CD8-positive, alpha-beta memory T cell (primary cell): ENCODE measurements around the gene CTU2. TPM values are rescaled to one million over a fixed set of nuclear protein-coding genes. Genes with fewer than 3 reads are reported as not detected.
"Not testable (repeated sequence)": the region's sequence is repeated elsewhere in the genome, so short reads cannot be mapped to it uniquely, and the experiment has no call there.

ENCODE experiments used
- CTCF ChIA-PET: fragments of 350-600 bp; sonication (Branson Sonifier 250); formaldehyde crosslinking; loops from one replicate; lab custom pipeline; 2021; ENCODE audit warnings: antibody characterized with exemption; lab: Charles Lee
- POLR2A ChIA-PET: fragments of 350-600 bp; sonication (Branson Sonifier 250); formaldehyde crosslinking; loops from one replicate; lab custom pipeline; 2021; ENCODE audit warnings: antibody characterized with exemption; lab: Charles Lee
- DNase-seq, 5 donors: peaks; one replicate each; pipeline versions ENCODE4 v3.0.0 to v3.0.0-alpha.2; 2020 to 2022; ENCODE audit warnings: mixed read lengths in 1 of 5
- H3K27ac ChIP-seq: one replicate; pipeline ENCODE4 v1.7.0; 2013; ENCODE audit warnings: low read depth, mild to moderate bottlenecking, low read length, moderate library complexity
- H3K27me3 ChIP-seq: 2 replicates; pipeline ENCODE4 v1.7.0; 2013; ENCODE audit warnings: low read length, mild to moderate bottlenecking; ENCODE audit not compliant: insufficient read depth, poor library complexity, severe bottlenecking
- H3K36me3 ChIP-seq: 2 replicates; pipeline ENCODE4 v1.7.0; 2013; ENCODE audit warnings: mild to moderate bottlenecking, low read length, moderate library complexity; ENCODE audit not compliant: insufficient read depth
- H3K4me1 ChIP-seq: 2 replicates; pipeline ENCODE4 v1.7.0; 2013; ENCODE audit warnings: mild to moderate bottlenecking, low read length, moderate library complexity; ENCODE audit not compliant: insufficient read depth
- H3K4me3 ChIP-seq: 2 replicates; pipeline ENCODE4 v1.7.0; 2013; ENCODE audit warnings: mild to moderate bottlenecking, low read length
- H3K9me3 ChIP-seq: 2 replicates; pipeline ENCODE4 v1.7.0; 2013; ENCODE audit warnings: mild to moderate bottlenecking, low read length
- H3K27ac Mint-ChIP-seq, 8 donors: one replicate each; pipeline ENCODE4 v1.8.0; 2020 to 2021; ENCODE audit warnings: mixed read lengths in 8 of 8, mild to moderate bottlenecking in 6 of 8, inconsistent platforms in 3 of 8, moderate library complexity in 3 of 8
- H3K27me3 Mint-ChIP-seq, 2 donors: one replicate each; pipeline ENCODE4 v1.8.0; 2020 to 2021; ENCODE audit warnings: mixed read lengths in 2 of 2, mild to moderate bottlenecking in 1 of 2, moderate library complexity in 1 of 2
- H3K36me3 Mint-ChIP-seq, 3 donors: one replicate each; pipeline ENCODE4 v1.8.0; 2020 to 2021; ENCODE audit warnings: mixed read lengths in 3 of 3, inconsistent platforms in 1 of 3, mild to moderate bottlenecking in 1 of 3
- H3K4me1 Mint-ChIP-seq, 3 donors: one replicate each; pipeline ENCODE4 v1.8.0; 2020 to 2021; ENCODE audit warnings: mixed read lengths in 3 of 3, inconsistent platforms in 1 of 3, mild to moderate bottlenecking in 1 of 3
- H3K4me3 Mint-ChIP-seq, 7 donors: one replicate each; pipeline ENCODE4 v1.8.0; 2020 to 2021; ENCODE audit warnings: mixed read lengths in 7 of 7, mild to moderate bottlenecking in 6 of 7, moderate library complexity in 4 of 7, inconsistent platforms in 2 of 7
- H3K9me3 Mint-ChIP-seq, 5 donors: one replicate each; pipeline ENCODE4 v1.8.0; 2020 to 2022; ENCODE audit warnings: mixed read lengths in 5 of 5, mild to moderate bottlenecking in 3 of 5, moderate library complexity in 2 of 5, inconsistent platforms in 1 of 5
- polyA plus RNA-seq: library from polyadenylated mRNA; unstranded; fragments of 300-500 nt; fragmentation: Illumina TruSeq; gene quantifications from one replicate; pipeline ENCODE4 v1.2.3, GENCODE V29; 2021
- total RNA-seq, 2 experiments: library from RNA; stranded (reverse); gene quantifications; one replicate each; pipeline ENCODE4 v1.2.3, GENCODE V29; 2021

Gene CTU2
- total and polyA plus RNA-seq, 3 experiments from 2014 or later: 21.6 to 69.0 (median 68.6) TPM

DNA sequence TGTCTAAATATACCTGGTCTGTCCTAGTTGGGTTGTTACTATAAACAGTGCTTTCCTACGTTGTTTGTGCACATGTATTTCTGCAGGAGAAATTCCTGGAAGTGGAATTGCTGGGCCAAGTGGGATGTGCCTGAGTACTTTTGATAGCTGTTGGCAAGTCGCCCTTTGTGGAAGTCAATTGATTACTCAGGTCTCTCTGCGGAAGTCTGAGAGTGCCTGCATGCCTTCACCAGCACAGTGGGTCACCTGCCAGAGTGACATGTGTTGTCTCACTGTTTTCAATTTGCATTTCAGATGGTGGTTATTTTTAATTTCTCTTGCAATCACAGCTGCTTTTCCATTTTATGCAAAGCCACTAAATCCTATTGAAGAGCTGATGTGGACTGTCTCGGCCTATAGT is 41.2 kb upstream of the CTU2 start:
- Histone ChIP-seq H3K4me3 (no peak overlapping the region), H3K27me3 (no peaks in the 10 kb centered on the region), H3K27ac (no peak overlapping the region), H3K36me3 (no peaks in the 10 kb centered on the region), H3K9me3 (no peaks in the 10 kb centered on the region), H3K4me1 (peaks cover 14% of the 10 kb centered on the region)
- Mint-ChIP-seq H3K36me3 (peaks cover 0 to 12% (median 2%) of the 10 kb centered on the region in 3 donors), H3K27me3 (no peaks in the 10 kb centered on the region), H3K4me1 (peaks cover 18 to 28% (median 20%) of the 10 kb centered on the region in 3 donors), H3K4me3 (peak overlapping the region; percentile 36 to 87 (median 58)), H3K9me3 (no peaks in the 10 kb centered on the region), H3K27ac (peak overlapping the region in 5 of 8 donors; percentile 12 to 71 (median 33))
- ChIA-PET CTCF (interaction anchor here (1.0 to 1.4 kb wide), 3 partner anchors 72 to 119 kb away, joined by 3 to 4 read pairs (median 3); no protein-coding TSS in a partner anchor), POLR2A (no interaction called here)
- no peak for DNase-seq

DNA sequence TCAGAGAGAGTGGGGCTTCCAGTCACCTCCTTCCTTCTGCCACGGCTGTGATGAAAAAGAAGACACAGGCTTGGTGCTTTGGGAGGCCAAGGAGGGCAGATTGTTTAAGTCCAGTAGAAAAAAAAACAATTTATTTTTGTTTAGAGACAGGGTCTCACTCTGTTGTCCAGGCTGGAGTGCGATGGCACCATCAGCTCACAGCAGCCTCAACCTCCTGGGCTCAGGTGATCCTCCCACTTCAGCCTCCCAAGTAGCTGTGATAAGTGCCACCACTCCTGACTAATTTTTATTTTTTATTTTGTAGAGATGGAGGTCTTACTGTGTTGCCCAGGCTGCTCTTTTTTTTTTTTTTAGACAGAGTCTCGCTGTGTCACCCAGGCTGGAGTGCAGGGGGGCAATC is 40.7 kb upstream of the CTU2 start:
- no peak overlapping the region for H3K27ac ChIP-seq
- ChIA-PET POLR2A (no interaction called here), CTCF (interaction anchor here (0.8 to 1.0 kb wide), 2 partner anchors 46 to 118 kb away, joined by 3 read pairs; no protein-coding TSS in a partner anchor)
- H3K4me1 Mint-ChIP-seq: peaks cover 18 to 28% (median 20%) of the 10 kb centered on the region in 3 donors
- peaks cover 0 to 12% (median 2%) of the 10 kb centered on the region in 3 donors for H3K36me3 Mint-ChIP-seq
- no peaks in the 10 kb centered on the region for H3K27me3 Mint-ChIP-seq
- H3K4me1 ChIP-seq: peaks cover 14% of the 10 kb centered on the region
- H3K27ac Mint-ChIP-seq: peak overlapping the region in 2 of 8 donors; percentile 26 to 71
- H3K9me3 ChIP-seq: no peaks in the 10 kb centered on the region
- peak overlapping the region in 1 of 7 donors; percentile 87 for H3K4me3 Mint-ChIP-seq
- no peaks in the 10 kb centered on the region for H3K9me3 Mint-ChIP-seq
- H3K36me3 ChIP-seq: no peaks in the 10 kb centered on the region
- no peaks in the 10 kb centered on the region for H3K27me3 ChIP-seq
- H3K4me3 ChIP-seq: no peak overlapping the region
- no peak for DNase-seq

GRCh38 chr16:88667461-88667860 is 38.8 kb upstream of the CTU2 start:
- H3K4me3 Mint-ChIP-seq: no peak overlapping the region

GRCh38 chr16:88669493-88669892 is 36.8 kb upstream of the CTU2 start:
- H3K4me3 Mint-ChIP-seq, H3K4me3 ChIP-seq, H3K27ac ChIP-seq, H3K36me3 Mint-ChIP-seq, H3K27me3 Mint-ChIP-seq, H3K36me3 ChIP-seq, H3K27ac Mint-ChIP-seq, POLR2A ChIA-PET, H3K4me1 Mint-ChIP-seq, H3K27me3 ChIP-seq, DNase-seq, H3K9me3 Mint-ChIP-seq, H3K9me3 ChIP-seq, H3K4me1 ChIP-seq: not testable (repeated sequence)
- CTCF ChIA-PET: interaction anchor here (1.2 to 1.5 kb wide), 2 partner anchors 16 to 37 kb away, joined by 3 to 4 read pairs; no protein-coding TSS in a partner anchor

More at GRCh38 chr16:88667461-88667860, 38.8 kb upstream of the CTU2 start:
- no peaks in the 10 kb centered on the region for H3K27me3 ChIP-seq
- Mint-ChIP-seq H3K9me3 (no peaks in the 10 kb centered on the region), H3K4me1 (peaks cover 6 to 14% (median 8%) of the 10 kb centered on the region in 3 donors), H3K36me3 (peaks cover 0 to 8% (median 2%) of the 10 kb centered on the region in 3 donors), H3K27me3 (no peaks in the 10 kb centered on the region), H3K27ac (peak overlapping the region in 3 of 8 donors; percentile 25 to 66 (median 45))
- no peaks in the 10 kb centered on the region for H3K36me3 ChIP-seq
- H3K9me3 ChIP-seq: no peaks in the 10 kb centered on the region
- no peak for DNase-seq
- H3K4me3 ChIP-seq: no peak overlapping the region
- no peak overlapping the region for H3K27ac ChIP-seq
- H3K4me1 ChIP-seq: peaks cover 8% of the 10 kb centered on the region
- POLR2A ChIA-PET: interaction anchor here (0.7 to 1.4 kb wide), 2 partner anchors 48 to 51 kb away, joined by 3 read pairs; no protein-coding TSS in a partner anchor
- CTCF ChIA-PET: no interaction called here

GRCh38 chr16:88669980-88670379 is 36.3 kb upstream of the CTU2 start:
- Histone ChIP-seq H3K27me3 (no peaks in the 10 kb centered on the region), H3K27ac (no peak overlapping the region), H3K9me3 (no peaks in the 10 kb centered on the region), H3K4me3 (no peak overlapping the region), H3K4me1 (no peaks in the 10 kb centered on the region), H3K36me3 (no peaks in the 10 kb centered on the region)
- Mint-ChIP-seq H3K36me3 (peaks cover 0 to 10% (median 2%) of the 10 kb centered on the region in 3 donors), H3K4me1 (peaks cover 2 to 3% (median 3%) of the 10 kb centered on the region in 3 donors), H3K9me3 (no peaks in the 10 kb centered on the region), H3K27ac (peak overlapping the region in 1 of 8 donors; percentile 38), H3K27me3 (no peaks in the 10 kb centered on the region), H3K4me3 (no peak overlapping the region)
- DNase-seq: no peak
- POLR2A ChIA-PET: interaction anchor here (1.0 kb wide), 1 partner anchor 34 kb away, joined by 3 read pairs; no protein-coding TSS in a partner anchor
- CTCF ChIA-PET: interaction anchor here (1.2 to 1.5 kb wide), 3 partner anchors 15 to 68 kb away, joined by 3 to 4 read pairs (median 3); no protein-coding TSS in a partner anchor

DNA sequence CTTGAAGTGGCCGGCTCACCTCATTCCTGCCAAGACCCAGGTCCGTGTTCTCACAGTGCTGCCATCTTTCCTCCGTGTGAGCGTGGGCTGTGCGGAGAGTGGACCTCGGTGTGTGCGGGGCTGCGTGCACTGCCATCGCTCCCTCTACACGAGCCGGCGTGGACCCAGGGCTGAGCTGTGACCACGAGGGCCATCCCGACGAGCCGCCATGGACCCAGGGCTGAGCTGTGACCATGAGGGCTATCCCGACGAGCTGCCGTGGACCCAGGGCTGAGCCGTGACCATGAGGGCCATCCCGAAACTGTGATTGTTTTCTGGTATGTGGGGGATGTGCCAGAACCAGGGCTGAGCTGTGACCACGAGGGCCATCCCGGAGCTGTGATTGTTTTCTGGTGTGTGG is 34.5 kb upstream of the CTU2 start:
- H3K4me3 Mint-ChIP-seq: no peak overlapping the region
- CTCF ChIA-PET: interaction anchor here (1.1 to 1.6 kb wide), 3 partner anchors 8 to 13 kb away, joined by 3 to 4 read pairs (median 3); no protein-coding TSS in a partner anchor

DNA sequence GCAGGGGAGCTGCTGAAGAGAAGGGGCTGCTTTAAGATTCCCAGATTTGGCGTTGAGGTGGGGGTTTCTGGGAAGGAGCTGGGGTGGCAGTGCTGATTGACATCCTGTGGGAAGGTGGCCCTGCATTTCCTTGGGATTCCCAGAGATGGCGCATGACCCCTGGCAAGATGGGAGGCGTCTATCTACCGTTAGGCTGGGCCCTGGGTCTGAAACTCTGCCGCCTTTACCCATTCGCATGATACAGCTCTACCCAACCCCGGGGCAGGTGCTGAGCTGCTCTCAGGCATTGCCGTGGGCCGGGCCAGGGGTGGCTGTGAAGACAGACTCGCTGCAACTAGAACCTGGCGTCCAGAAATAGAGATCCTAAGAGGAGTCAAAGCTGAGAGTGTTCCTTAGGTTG is 33.5 kb upstream of the CTU2 start:
- H3K27me3 Mint-ChIP-seq: no peaks in the 10 kb centered on the region

More for the DNA sequence above, 34.5 kb upstream of the CTU2 start:
- no peaks in the 10 kb centered on the region for H3K9me3 ChIP-seq
- no peaks in the 10 kb centered on the region for H3K27me3 Mint-ChIP-seq
- no peaks in the 10 kb centered on the region for H3K36me3 ChIP-seq
- no peaks in the 10 kb centered on the region for H3K9me3 Mint-ChIP-seq
- POLR2A ChIA-PET: no interaction called here
- no peaks in the 10 kb centered on the region for H3K27me3 ChIP-seq
- peaks cover 0 to 16% (median 0%) of the 10 kb centered on the region in 3 donors for H3K36me3 Mint-ChIP-seq
- DNase-seq: no peak
- H3K4me1 Mint-ChIP-seq: peaks cover 0 to 2% (median 0%) of the 10 kb centered on the region in 3 donors
- H3K4me1 ChIP-seq: no peaks in the 10 kb centered on the region
- no peak overlapping the region for H3K27ac ChIP-seq
- H3K4me3 ChIP-seq: no peak overlapping the region
- H3K27ac Mint-ChIP-seq: no peak overlapping the region

DNA sequence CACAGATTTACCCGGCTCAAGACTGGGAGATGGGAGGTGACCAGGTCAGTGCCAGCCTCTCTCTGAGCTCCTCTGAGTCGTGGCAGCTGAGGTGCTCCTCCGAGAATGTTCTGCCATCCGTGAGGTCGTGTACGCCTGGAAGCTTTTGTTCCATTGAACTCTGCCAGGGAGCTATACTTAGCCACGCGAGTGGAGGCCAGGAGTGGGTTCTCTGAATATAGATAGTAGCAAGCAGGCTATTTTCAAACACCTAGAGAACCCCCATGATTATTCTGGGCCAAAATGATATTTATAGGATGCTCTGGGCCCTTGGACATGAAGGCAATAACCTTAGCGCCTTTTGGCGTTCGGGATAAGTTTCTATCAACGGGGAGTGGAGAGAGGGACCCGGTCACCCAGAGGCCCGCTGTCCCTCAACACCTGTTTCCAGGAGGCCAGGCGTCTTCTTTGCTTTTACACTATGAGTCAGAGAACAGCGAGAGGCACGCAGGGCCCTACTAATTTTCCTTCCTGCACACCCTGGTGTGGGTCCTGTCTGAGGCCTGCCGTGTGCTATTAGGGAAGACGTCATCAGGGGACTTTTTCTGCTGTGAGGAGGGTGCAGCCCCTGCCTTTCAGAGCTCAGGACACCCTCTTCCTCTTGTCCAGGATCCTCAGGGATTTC is 32.5 kb upstream of the CTU2 start:
- CTCF ChIA-PET: no interaction called here
- no peak for DNase-seq
- Histone ChIP-seq H3K27me3 (no peaks in the 10 kb centered on the region), H3K4me3 (no peak overlapping the region), H3K9me3 (no peaks in the 10 kb centered on the region), H3K4me1 (no peaks in the 10 kb centered on the region), H3K36me3 (peaks cover 14% of the 10 kb centered on the region), H3K27ac (no peak overlapping the region)
- no peaks in the 10 kb centered on the region for H3K9me3 Mint-ChIP-seq
- H3K4me3 Mint-ChIP-seq: no peak overlapping the region
- no peaks in the 10 kb centered on the region for H3K4me1 Mint-ChIP-seq
- no peaks in the 10 kb centered on the region for H3K27me3 Mint-ChIP-seq
- H3K27ac Mint-ChIP-seq: no peak overlapping the region
- POLR2A ChIA-PET: no interaction called here
- H3K36me3 Mint-ChIP-seq: peaks cover 0 to 35% (median 0%) of the 10 kb centered on the region in 3 donors

More for the DNA sequence above, 33.5 kb upstream of the CTU2 start:
- no peaks in the 10 kb centered on the region for H3K27me3 ChIP-seq
- H3K9me3 Mint-ChIP-seq: no peaks in the 10 kb centered on the region
- H3K9me3 ChIP-seq: no peaks in the 10 kb centered on the region
- H3K27ac ChIP-seq: no peak overlapping the region
- H3K27ac Mint-ChIP-seq: no peak overlapping the region
- no peaks in the 10 kb centered on the region for H3K4me1 Mint-ChIP-seq
- H3K4me3 ChIP-seq: no peak overlapping the region
- no peaks in the 10 kb centered on the region for H3K4me1 ChIP-seq
- no peak overlapping the region for H3K4me3 Mint-ChIP-seq
- no peak for DNase-seq
- H3K36me3 Mint-ChIP-seq: peaks cover 0 to 25% (median 0%) of the 10 kb centered on the region in 3 donors
- H3K36me3 ChIP-seq: peaks cover 8% of the 10 kb centered on the region
- ChIA-PET POLR2A (no interaction called here), CTCF (interaction anchor here (1.1 to 1.6 kb wide), 2 partner anchors 9 to 12 kb away, joined by 3 to 4 read pairs; no protein-coding TSS in a partner anchor)
